Tibial nerve (tissue), 4 donors: ENCODE data around the gene STK25.

Experiments used
- EP300 ChIP-seq, 2 donors: sonication (generic); formaldehyde crosslinking; IDR thresholded peaks; one replicate each; pipeline ENCODE4 v1.6.1; 2017; ENCODE audit warnings: antibody characterized with exemption in 2 of 2, mild to moderate bottlenecking in 1 of 2
- POLR2A ChIP-seq, 2 donors: fragments of 450-650 bp; IDR thresholded peaks; one replicate each; pipeline ENCODE4 v1.6.1; 2017; ENCODE audit warnings: antibody characterized with exemption in 2 of 2, mild to moderate bottlenecking in 2 of 2, moderate library complexity in 2 of 2
- TF ChIP-seq, protein P1 (sequence below), 5 experiments: fragments of 200-600 bp in 3 of 5; fragments of 450-650 bp in 2 of 5; sonication (generic) in 3 of 5; IDR thresholded peaks; one replicate each; pipeline ENCODE4 v1.5.1; 2016 to 2019; ENCODE audit warnings: antibody characterized with exemption in 5 of 5, mild to moderate bottlenecking in 3 of 5, moderate library complexity in 2 of 5

DNA sequence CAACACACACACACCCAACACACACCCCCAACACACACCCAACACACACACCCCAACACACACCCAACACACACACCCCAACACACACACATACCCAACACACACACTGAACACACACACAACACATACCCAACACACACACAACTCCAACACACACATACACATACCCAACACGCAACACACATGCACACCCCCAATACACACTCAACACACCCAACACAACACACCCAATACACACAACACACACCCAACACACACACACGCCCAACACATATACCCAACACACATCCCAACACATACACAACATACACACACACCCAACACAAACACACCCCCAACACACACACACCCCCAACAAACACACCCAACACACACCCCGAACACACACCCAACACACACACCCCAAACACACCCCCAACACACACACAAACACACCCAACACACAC is 8.2 kb upstream of the STK25 start:
- TF ChIP-seq EP300 (IDR thresholded peaks at IDR 0.05), result no peak
- TF ChIP-seq, protein P1, sequence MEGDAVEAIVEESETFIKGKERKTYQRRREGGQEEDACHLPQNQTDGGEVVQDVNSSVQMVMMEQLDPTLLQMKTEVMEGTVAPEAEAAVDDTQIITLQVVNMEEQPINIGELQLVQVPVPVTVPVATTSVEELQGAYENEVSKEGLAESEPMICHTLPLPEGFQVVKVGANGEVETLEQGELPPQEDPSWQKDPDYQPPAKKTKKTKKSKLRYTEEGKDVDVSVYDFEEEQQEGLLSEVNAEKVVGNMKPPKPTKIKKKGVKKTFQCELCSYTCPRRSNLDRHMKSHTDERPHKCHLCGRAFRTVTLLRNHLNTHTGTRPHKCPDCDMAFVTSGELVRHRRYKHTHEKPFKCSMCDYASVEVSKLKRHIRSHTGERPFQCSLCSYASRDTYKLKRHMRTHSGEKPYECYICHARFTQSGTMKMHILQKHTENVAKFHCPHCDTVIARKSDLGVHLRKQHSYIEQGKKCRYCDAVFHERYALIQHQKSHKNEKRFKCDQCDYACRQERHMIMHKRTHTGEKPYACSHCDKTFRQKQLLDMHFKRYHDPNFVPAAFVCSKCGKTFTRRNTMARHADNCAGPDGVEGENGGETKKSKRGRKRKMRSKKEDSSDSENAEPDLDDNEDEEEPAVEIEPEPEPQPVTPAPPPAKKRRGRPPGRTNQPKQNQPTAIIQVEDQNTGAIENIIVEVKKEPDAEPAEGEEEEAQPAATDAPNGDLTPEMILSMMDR (IDR thresholded peaks at IDR 0.05), result no peak
- TF ChIP-seq POLR2A (IDR thresholded peaks at IDR 0.05), result no peak
